HepG2 (cell line): ENCODE data around the gene CAMKMT. TPM values are rescaled to one million over a fixed set of nuclear protein-coding genes. Genes with fewer than 3 reads are reported as not detected.

ENCODE experiments used
- ATAC-seq: fragments of 200-7000 bp; cut with Tn5 transposase; 3 replicates; pipeline ENCODE4 v1.9.1; 2020; ENCODE audit warnings: mild to moderate bottlenecking, moderate library complexity
- BruUV-seq: library from RNA; stranded (reverse); fragments of 400-500 nt; replicated peaks from 2 replicates; lab custom pipeline; 2021; lab: Mats Ljungman, UMichigan
- CTCF ChIA-PET: fragments of 300-600 bp; formaldehyde crosslinking; extraction: SDS; loops from one replicate; lab custom pipeline; 2021; ENCODE audit warnings: low total read pairs, inconsistent platforms, low intra/inter-chr PET ratio; lab: Yijun Ruan, JAX
- POLR2A ChIA-PET: fragments of 350-600 bp; sonication (Branson Sonifier 250); formaldehyde crosslinking; loops from one replicate; lab custom pipeline; 2020; ENCODE audit warnings: antibody characterized with exemption, inconsistent platforms; lab: Yijun Ruan, JAX
- DNase-seq: peaks from one replicate; pipeline ENCODE4 v3.0.0-alpha.2; 2015; ENCODE audit warnings: low spot score
- FAIRE-seq: peaks from 3 replicates; lab custom pipeline; 2011; peaks lifted over from hg19 to GRCh38; lab: Jason Lieb, UNC
- H2AFZ ChIP-seq: one replicate; pipeline ENCODE4 v1.6.1; 2011; ENCODE audit warnings: low read length, inconsistent platforms
- H3K27ac ChIP-seq: fragments of 300-600 bp; 3 replicates; pipeline ENCODE4 v1.8.0; 2011; ENCODE audit warnings: mixed run types, mild to moderate bottlenecking, mixed read lengths, low read length, inconsistent platforms; ENCODE audit not compliant: insufficient read depth; ENCODE audit errors: extremely low read length
- H3K27me3 ChIP-seq, 2 experiments: fragments of 200-600 bp in 1 of 2; 2 replicates in 1 of 2; 3 replicates in 1 of 2; pipeline versions ENCODE4 v1.6.0 to v1.8.0; 2011; ENCODE audit warnings: low read length in 2 of 2, mild to moderate bottlenecking in 2 of 2, moderate library complexity in 2 of 2, inconsistent platforms in 1 of 2; ENCODE audit not compliant: insufficient read depth in 2 of 2, control insufficient read depth in 1 of 2
- H3K36me3 ChIP-seq, 2 experiments: fragments of 200-600 bp in 1 of 2; replicated peaks in 1 of 2; 2 replicates in 1 of 2; 3 replicates in 1 of 2; pipeline versions ENCODE4 v1.5.1 to v1.8.0; 2011; ENCODE audit warnings: low read length in 2 of 2, inconsistent platforms in 1 of 2; ENCODE audit not compliant: insufficient read depth in 2 of 2, control insufficient read depth in 1 of 2
- H3K4me1 ChIP-seq: 2 replicates; pipeline ENCODE4 v1.5.1; 2012; ENCODE audit warnings: low read length, inconsistent platforms; ENCODE audit not compliant: insufficient read depth
- H3K4me2 ChIP-seq: 2 replicates; pipeline ENCODE4 v1.6.0; 2011; ENCODE audit warnings: low read depth, low read length, inconsistent platforms
- H3K4me3 ChIP-seq, 3 experiments: fragments of 200-600 bp in 1 of 3; sonication (generic), shearing (Covaris generic) in 1 of 3; replicated peaks in 1 of 3; 2 replicates each; pipeline ENCODE4 v1.5.1; 2011 to 2016; ENCODE audit warnings: low read length in 3 of 3, inconsistent platforms in 2 of 3, low read depth in 2 of 3, mild to moderate bottlenecking in 2 of 3, control low read depth in 1 of 3, mixed read lengths in 1 of 3; ENCODE audit not compliant: insufficient read depth in 1 of 3
- H3K79me2 ChIP-seq: one replicate; pipeline ENCODE4 v1.6.1; 2011; ENCODE audit warnings: low read length, inconsistent platforms; ENCODE audit not compliant: insufficient read depth
- H3K9ac ChIP-seq: 2 replicates; pipeline ENCODE4 v1.6.0; 2011; ENCODE audit warnings: mild to moderate bottlenecking, low read depth, low read length, inconsistent platforms; ENCODE audit not compliant: insufficient read depth
- H3K9me3 ChIP-seq: 2 replicates; pipeline ENCODE4 v1.5.1; 2012; ENCODE audit warnings: mild to moderate bottlenecking, low read length
- H4K20me1 ChIP-seq: 2 replicates; pipeline ENCODE4 v1.6.0; 2011; ENCODE audit warnings: inconsistent platforms, mild to moderate bottlenecking, low read length, moderate library complexity; ENCODE audit not compliant: insufficient read depth
- CEBPB ChIP-seq: IDR thresholded peaks from 2 replicates; pipeline ENCODE4 v1.6.1; 2011; ENCODE audit warnings: low read depth, low read length, improper control_type of control experiment, borderline replicate concordance
- ESRRA ChIP-seq: sonication (generic); formaldehyde crosslinking; IDR thresholded peaks from 2 replicates; pipeline ENCODE4 v1.5.1; 2020; ENCODE audit warnings: mild to moderate bottlenecking, low read depth, missing genetic modification reagents
- MIER3 ChIP-seq: IDR thresholded peaks from 2 replicates; pipeline ENCODE4 v1.6.1; 2016; ENCODE audit warnings: missing compliant biosample characterization, borderline replicate concordance
- MLLT10 ChIP-seq: sonication (generic); formaldehyde crosslinking; IDR thresholded peaks from 2 replicates; pipeline ENCODE4 v1.4.0; 2020; ENCODE audit warnings: missing genetic modification reagents
- PCBP1 ChIP-seq: fragments of 200-400 bp; formaldehyde crosslinking; IDR thresholded peaks from 2 replicates; pipeline ENCODE4 v1.6.1; 2017; ENCODE audit warnings: mild to moderate bottlenecking, low read depth, low read length, borderline replicate concordance
- RAD51 ChIP-seq: fragments of 450-650 bp; IDR thresholded peaks from 2 replicates; pipeline ENCODE4 v1.6.1; 2016; ENCODE audit warnings: borderline replicate concordance
- RBFOX2 ChIP-seq: fragments of 200-400 bp; formaldehyde crosslinking; IDR thresholded peaks from 2 replicates; pipeline ENCODE4 v1.6.1; 2017; ENCODE audit warnings: low read depth, mild to moderate bottlenecking, low read length
- RELA ChIP-seq: sonication (generic); formaldehyde crosslinking; IDR thresholded peaks from 2 replicates; pipeline ENCODE4 v1.4.0; 2020; ENCODE audit warnings: missing genetic modification reagents
- TGIF2 ChIP-seq: IDR thresholded peaks from 2 replicates; pipeline ENCODE4 v1.6.1; 2016; ENCODE audit warnings: control low read depth, missing compliant biosample characterization
- ZBTB38 ChIP-seq: sonication (generic); formaldehyde crosslinking; IDR thresholded peaks from 2 replicates; pipeline ENCODE4 v1.5.1; 2020; ENCODE audit warnings: mild to moderate bottlenecking, missing genetic modification reagents
- ZKSCAN8 ChIP-seq: IDR thresholded peaks from 2 replicates; pipeline ENCODE4 v1.6.1; 2016; ENCODE audit warnings: borderline replicate concordance, missing genetic modification reagents, missing compliant biosample characterization
- ZNF678 ChIP-seq: sonication (generic); formaldehyde crosslinking; IDR thresholded peaks from 2 replicates; pipeline ENCODE4 v1.4.0; 2020; ENCODE audit warnings: mild to moderate bottlenecking, missing genetic modification reagents
- ZNF777 ChIP-seq: sonication (generic); formaldehyde crosslinking; IDR thresholded peaks from 2 replicates; pipeline ENCODE4 v1.4.0; 2020; ENCODE audit warnings: missing genetic modification reagents
- WGBS: methylation state at CpG from one replicate; pipeline ENCODE4 v1.1.6; 2017; ENCODE audit warnings: low lambda C conversion rate; 5-methylcytosine and 5-hydroxymethylcytosine counted together
- in situ Hi-C: cut with HindIII; loops from 2 replicates; pipeline ENCODE4 v1.10.0; 2017; ENCODE audit warnings: low pct_unique_long_range_greater_than_20kb; ENCODE audit not compliant: extremely low pct_ligation_motif_present
- intact Hi-C: fragments of 100-400 bp; cut with micrococcal nuclease; formaldehyde crosslinking; loops from one replicate; pipeline ENCODE4 v1.10.0; 2022; ENCODE audit not compliant: unreplicated experiment
- polyA plus RNA-seq, 8 experiments: library from polyadenylated mRNA; depleted of rRNA in 3 of 8; stranded (reverse) in 7 of 8; unstranded in 1 of 8; fragments of >200 nt; fragmentation: Illumina TruSeq in 4 of 8; extraction: Trizol in 4 of 8; gene quantifications; 2 replicates each; pipeline versions ENCODE4 v1.2.1 to v1.2.3, GENCODE V29; 2011 to 2016; ENCODE audit warnings: low read depth in 4 of 8, missing spikeins in 1 of 8, mixed read lengths in 1 of 8; ENCODE audit not compliant: insufficient read depth in 1 of 8
- total RNA-seq, 5 experiments: library from RNA; depleted of rRNA; stranded (reverse); fragments of >200 nt; fragmentation: Illumina TruSeq; extraction: Trizol; gene quantifications; 2 replicates each; pipeline ENCODE4 v1.2.3, GENCODE V29; 2016; ENCODE audit warnings: low read depth in 1 of 5
- TF ChIP-seq, protein P1 (sequence below): sonication (generic); formaldehyde crosslinking; IDR thresholded peaks from 2 replicates; pipeline ENCODE4 v1.8.0; 2022; ENCODE audit warnings: mild to moderate bottlenecking, missing genetic modification reagents, moderate library complexity
- TF ChIP-seq, protein P2 (sequence below): sonication (generic); formaldehyde crosslinking; IDR thresholded peaks from 2 replicates; pipeline ENCODE4 v1.5.0; 2020; ENCODE audit warnings: mild to moderate bottlenecking, missing genetic modification reagents

CAMKMT gene
- total and polyA plus RNA-seq, 2 of the 13 experiments (the other 11 are each of a cell fraction or from before 2014, with no cell fraction given), result 6.9 to 20.8 TPM

- no peak for TF ChIP-seq ESRRA (CRISPR knock-in tag)
These were observed 188.8 kb downstream of the CAMKMT start (continued) for GRCh38 chr2:44550561-44550960.

GRCh38 chr2:44551497-44551896 is 189.8 kb downstream of the CAMKMT start:
- no peaks in the 10 kb centered on the region for H3K27me3 ChIP-seq
- no peak for TF ChIP-seq ZKSCAN8 (CRISPR knock-in tag)
- TF ChIP-seq, protein P1, sequence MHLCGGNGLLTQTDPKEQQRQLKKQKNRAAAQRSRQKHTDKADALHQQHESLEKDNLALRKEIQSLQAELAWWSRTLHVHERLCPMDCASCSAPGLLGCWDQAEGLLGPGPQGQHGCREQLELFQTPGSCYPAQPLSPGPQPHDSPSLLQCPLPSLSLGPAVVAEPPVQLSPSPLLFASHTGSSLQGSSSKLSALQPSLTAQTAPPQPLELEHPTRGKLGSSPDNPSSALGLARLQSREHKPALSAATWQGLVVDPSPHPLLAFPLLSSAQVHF, result no peak
- TF ChIP-seq RELA (CRISPR knock-in tag), result no peak
- no peak for TF ChIP-seq MLLT10
- no peak for TF ChIP-seq MIER3
- TF ChIP-seq ZNF777 (CRISPR knock-in tag), result no peak
- no peak for TF ChIP-seq ZNF678
- no peak for TF ChIP-seq TGIF2
- TF ChIP-seq RBFOX2, result no peak
- no peak for TF ChIP-seq RAD51
- TF ChIP-seq CEBPB, result no peak
- TF ChIP-seq PCBP1, result no peak
- TF ChIP-seq ZBTB38, result no peak
- TF ChIP-seq, protein P2, sequence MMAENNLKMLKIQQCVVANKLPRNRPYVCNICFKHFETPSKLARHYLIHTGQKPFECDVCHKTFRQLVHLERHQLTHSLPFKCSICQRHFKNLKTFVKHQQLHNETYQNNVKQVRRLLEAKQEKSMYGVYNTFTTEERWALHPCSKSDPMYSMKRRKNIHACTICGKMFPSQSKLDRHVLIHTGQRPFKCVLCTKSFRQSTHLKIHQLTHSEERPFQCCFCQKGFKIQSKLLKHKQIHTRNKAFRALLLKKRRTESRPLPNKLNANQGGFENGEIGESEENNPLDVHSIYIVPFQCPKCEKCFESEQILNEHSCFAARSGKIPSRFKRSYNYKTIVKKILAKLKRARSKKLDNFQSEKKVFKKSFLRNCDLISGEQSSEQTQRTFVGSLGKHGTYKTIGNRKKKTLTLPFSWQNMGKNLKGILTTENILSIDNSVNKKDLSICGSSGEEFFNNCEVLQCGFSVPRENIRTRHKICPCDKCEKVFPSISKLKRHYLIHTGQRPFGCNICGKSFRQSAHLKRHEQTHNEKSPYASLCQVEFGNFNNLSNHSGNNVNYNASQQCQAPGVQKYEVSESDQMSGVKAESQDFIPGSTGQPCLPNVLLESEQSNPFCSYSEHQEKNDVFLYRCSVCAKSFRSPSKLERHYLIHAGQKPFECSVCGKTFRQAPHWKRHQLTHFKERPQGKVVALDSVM (CRISPR knock-in tag), result no peak
- TF ChIP-seq, all 625 proteins: peak for 0
- ChIA-PET POLR2A (no interaction called here), CTCF (no interaction called here)
- Histone ChIP-seq H3K9me3 (no peaks in the 10 kb centered on the region), H3K4me3 (no peak overlapping the region), H3K36me3 (no peaks in the 10 kb centered on the region), H3K79me2 (no peaks in the 10 kb centered on the region), H2AFZ (no peak overlapping the region), H4K20me1 (no peaks in the 10 kb centered on the region), H3K9ac (no peak overlapping the region), H3K4me2 (no peak overlapping the region), H3K4me1 (no peaks in the 10 kb centered on the region), H3K27ac (no peak overlapping the region)
- 94% methylated on average over 1 of the region's 1 CpG for WGBS
- no TSS peak for BruUV-seq
- no peak for ATAC-seq
- in situ Hi-C loops, result no loop called here
- intact Hi-C loops, result no loop called here
- DNase-seq, result no peak
- no peak for FAIRE-seq
